GM18858 (cell line): Measurements from ENCODE around the gene ITGAE.
"Not testable (repeated sequence)": the region's sequence is repeated elsewhere in the genome, so short reads cannot be mapped to it uniquely, and the experiment has no call there.

Experiments used
- ATAC-seq: cut with Tn5 transposase; IDR thresholded peaks from one replicate; pipeline ENCODE4 v1.9.1; 2021; ENCODE audit not compliant: unreplicated experiment

The ITGAE gene, protein sequence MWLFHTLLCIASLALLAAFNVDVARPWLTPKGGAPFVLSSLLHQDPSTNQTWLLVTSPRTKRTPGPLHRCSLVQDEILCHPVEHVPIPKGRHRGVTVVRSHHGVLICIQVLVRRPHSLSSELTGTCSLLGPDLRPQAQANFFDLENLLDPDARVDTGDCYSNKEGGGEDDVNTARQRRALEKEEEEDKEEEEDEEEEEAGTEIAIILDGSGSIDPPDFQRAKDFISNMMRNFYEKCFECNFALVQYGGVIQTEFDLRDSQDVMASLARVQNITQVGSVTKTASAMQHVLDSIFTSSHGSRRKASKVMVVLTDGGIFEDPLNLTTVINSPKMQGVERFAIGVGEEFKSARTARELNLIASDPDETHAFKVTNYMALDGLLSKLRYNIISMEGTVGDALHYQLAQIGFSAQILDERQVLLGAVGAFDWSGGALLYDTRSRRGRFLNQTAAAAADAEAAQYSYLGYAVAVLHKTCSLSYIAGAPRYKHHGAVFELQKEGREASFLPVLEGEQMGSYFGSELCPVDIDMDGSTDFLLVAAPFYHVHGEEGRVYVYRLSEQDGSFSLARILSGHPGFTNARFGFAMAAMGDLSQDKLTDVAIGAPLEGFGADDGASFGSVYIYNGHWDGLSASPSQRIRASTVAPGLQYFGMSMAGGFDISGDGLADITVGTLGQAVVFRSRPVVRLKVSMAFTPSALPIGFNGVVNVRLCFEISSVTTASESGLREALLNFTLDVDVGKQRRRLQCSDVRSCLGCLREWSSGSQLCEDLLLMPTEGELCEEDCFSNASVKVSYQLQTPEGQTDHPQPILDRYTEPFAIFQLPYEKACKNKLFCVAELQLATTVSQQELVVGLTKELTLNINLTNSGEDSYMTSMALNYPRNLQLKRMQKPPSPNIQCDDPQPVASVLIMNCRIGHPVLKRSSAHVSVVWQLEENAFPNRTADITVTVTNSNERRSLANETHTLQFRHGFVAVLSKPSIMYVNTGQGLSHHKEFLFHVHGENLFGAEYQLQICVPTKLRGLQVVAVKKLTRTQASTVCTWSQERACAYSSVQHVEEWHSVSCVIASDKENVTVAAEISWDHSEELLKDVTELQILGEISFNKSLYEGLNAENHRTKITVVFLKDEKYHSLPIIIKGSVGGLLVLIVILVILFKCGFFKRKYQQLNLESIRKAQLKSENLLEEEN

GRCh38 chr17:3800362-3801271 lies at the start of gene ITGAE:
Gene ITGAE, minus strand, starts transcription at chr17:3801188. Its CDS starts 44 bp downstream, at chr17:3801144.
- ATAC-seq: no peak

- ATAC-seq: no peak
Measured at GRCh38 chr17:3848229-3848835, 47.3 kb upstream of the ITGAE start.

GRCh38 chr17:3847165-3847670 lies 46.2 kb upstream of the ITGAE start:
- no peak for ATAC-seq

DNA sequence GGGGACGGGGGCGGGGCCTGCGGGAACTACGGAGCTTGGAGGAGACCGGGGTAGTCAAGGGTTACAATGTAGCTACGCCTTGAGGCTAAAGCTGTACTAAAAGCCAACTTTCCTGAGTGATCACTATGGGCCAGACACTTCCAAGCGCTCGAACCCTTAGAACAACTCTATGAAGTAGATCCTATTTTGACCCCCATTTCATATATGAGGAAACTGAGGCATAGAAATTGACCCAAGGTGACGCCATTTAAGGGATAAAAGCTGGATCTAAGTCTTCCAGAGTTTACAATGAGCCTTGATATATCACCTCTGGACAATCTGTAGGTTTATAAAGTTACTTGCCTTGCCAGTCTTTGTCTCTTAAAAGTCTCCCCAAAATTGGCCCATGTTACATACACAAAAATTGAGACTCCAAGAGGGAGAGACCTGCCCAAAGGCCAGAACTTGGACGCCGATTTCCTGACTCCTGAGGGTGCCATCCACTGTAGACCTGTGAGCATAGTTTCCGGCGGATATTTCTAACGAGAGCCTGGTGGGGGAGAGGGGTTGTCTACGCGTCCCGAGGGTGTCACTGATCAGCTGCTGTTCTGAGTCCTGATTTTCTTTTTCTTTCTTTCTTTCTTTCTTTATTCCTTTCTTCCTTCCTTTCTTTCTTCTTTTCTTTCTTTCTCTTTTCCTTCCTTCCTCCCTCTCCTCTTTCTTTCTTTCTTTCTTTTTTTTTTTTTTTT lies 45.6 kb upstream of the ITGAE start:
- ATAC-seq: no peak

GRCh38 chr17:3845621-3846436 lies 44.8 kb upstream of the ITGAE start, which contains the start of gene NCBP3:
Gene NCBP3, minus strand, starts transcription at chr17:3846246. Its CDS starts 23 bp downstream, at chr17:3846223.
- ATAC-seq: peak; percentile 78

DNA sequence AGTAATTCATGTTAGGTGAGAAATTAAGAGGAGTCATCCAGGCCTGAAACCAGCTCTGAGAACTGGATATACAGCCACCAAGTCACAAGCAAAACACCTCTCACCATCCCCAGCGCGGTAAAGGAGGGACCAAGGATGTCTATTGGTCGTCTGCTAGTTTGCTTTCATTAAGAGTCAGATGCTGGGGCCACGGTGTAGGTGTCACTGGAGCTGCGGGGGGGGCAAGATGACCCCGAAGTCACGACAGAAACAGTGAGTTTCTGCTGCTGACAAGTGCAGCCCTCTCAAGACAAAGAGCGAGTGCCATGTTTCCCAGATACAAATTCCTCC lies 44.3 kb upstream of the ITGAE start:
- no peak for ATAC-seq

DNA sequence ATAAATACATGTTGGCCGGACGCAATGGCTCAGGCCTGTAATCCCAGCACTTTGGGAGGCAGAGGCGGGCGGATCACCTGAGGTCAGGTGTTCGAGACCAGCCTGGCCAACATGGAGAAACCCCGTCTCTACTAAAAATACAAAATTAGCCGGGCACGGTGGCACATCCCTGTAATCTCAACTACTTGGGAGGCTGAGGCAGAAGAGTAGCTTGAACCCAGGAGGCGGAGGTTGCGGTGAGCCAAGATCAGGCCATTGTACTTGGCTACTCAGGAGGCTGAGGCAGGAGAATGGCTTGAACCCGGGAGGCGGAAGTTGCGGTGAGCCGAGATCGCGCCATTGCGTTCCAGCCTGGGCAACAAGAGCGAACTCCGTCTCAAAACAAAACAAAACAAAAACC lies 43.6 kb upstream of the ITGAE start:
- not testable (repeated sequence) for ATAC-seq

GRCh38 chr17:3843935-3844516 lies 43.0 kb upstream of the ITGAE start:
- no peak for ATAC-seq

- no peak for ATAC-seq
Measured at GRCh38 chr17:3838206-3838605, 37.2 kb upstream of the ITGAE start.

DNA sequence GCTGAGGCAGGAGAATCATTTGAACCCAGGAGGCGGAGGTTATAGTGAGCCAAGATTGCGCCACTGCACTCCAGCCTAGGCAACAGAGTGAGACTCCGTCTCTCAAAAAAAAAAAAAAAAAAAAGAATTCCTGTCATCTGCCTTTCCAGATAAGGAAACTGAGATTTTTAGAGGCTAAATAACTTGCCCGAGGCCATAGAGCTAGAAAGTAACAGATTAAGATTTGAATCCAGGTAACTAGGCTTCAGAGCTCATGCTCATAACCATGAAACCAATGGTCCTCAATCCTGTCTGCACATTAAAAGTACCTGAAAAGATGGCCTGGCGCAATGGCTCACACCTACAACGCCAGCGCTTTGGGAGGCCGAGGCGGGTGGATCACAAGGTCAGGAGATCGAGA lies 35.6 kb upstream of the ITGAE start:
- ATAC-seq: no peak

DNA sequence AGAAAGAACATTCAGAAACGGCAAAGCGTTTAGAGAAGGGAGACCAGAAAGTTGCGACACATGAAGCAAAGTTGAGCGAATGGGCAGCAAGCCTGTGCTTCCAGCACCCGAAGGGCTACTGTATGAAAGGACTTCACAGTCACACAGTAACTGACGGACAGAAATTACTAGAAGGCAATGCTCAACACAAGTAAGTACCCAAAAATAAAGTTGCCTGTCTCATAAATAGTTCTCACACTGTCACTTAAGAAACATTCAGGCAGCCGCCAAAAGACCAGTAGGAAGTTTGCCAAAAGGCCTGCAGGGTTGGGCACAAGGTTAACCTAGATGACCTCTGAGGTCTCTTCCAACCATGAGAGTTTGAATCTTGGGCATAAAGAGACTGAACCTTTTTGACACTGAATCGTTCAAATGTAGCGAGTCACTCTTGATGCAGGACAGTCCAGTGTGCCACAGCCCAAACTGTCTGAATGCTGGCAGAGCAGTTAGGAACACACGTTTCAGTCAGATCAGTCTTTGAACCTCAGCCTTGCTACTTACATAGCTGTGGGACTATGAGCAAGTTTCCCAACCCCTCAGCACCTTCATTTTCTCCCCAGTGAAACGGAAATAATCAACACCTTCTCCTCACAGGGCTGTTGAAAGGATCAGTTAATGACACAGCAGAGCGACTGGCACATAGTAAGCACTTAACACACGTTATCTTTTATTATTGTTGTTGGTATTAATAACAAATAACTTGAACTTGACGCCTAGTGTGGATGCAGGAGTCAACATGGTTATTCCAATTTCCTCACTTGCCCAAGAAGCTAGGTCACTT lies 34.6 kb upstream of the ITGAE start:
- no peak for ATAC-seq

DNA sequence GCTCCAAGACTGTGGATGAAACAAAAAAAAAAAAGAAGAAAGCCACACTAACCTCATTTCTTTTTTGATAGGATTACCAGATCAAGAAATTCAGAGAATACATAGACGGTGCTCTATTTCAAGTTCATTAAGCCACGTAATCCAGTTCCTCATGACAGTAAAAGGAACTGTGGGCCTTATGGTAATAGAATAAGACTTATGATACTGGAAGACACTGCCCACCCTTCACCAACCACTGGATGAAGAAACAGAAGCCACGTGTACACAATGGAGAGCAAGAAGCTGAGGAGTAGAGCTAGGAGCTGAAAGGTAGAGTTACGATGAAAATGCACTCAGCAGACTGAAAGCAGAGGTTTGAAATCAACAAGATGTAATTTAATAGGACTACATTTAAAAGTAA lies 33.8 kb upstream of the ITGAE start:
- no peak for ATAC-seq

DNA sequence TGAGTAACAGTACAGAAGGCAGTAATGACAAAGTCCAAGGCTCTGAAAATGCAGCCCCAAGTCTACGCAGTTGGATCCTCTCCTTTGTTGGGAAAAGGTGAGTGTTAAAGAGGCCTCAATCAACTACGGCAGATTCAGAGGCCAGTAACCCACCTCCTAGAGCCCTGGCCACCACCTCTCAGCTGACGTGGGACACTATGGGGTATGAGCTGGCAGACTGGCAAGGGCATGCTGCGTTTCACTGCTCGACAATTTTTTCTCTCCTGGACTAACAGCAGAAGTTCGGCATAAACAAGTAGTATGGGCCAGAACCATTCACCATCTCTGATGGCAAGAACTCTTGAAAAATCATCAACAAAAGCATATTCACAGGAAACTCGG lies 27.9 kb upstream of the ITGAE start:
- no peak for ATAC-seq

GRCh38 chr17:3828151-3828851 lies 27.3 kb upstream of the ITGAE start:
- no peak for ATAC-seq

GRCh38 chr17:3827124-3827773 lies 26.3 kb upstream of the ITGAE start:
- ATAC-seq: no peak

GRCh38 chr17:3826191-3826590 lies 25.2 kb upstream of the ITGAE start:
- ATAC-seq: no peak
